RWPE2 (cell line): ENCODE measurements around the gene SYCP2.

Experiments used
- ATAC-seq: fragments of 200-7000 bp; cut with Tn5 transposase; 3 replicates; pipeline ENCODE4 v1.9.1; 2021; ENCODE audit warnings: low read depth
- DNase-seq: peaks from one replicate; pipeline ENCODE4 v3.0.0-alpha.2; 2020; ENCODE audit warnings: low spot score
- H3K27ac ChIP-seq: fragments of 450-650 bp; 2 replicates; pipeline ENCODE4 v1.5.1; 2017; ENCODE audit warnings: mild to moderate bottlenecking; ENCODE audit not compliant: poor library complexity, severe bottlenecking
- H3K27me3 ChIP-seq: fragments of 250-450 bp; sonication (Bioruptor Pico); 2 replicates; pipeline ENCODE4 v1.5.1; 2021; ENCODE audit warnings: mild to moderate bottlenecking, moderate library complexity; ENCODE audit not compliant: insufficient read depth, poor library complexity, severe bottlenecking
- H3K36me3 ChIP-seq: fragments of 250-450 bp; sonication (Bioruptor Pico); 2 replicates; pipeline ENCODE4 v1.5.1; 2020; ENCODE audit warnings: low read depth, mild to moderate bottlenecking, moderate library complexity
- H3K4me1 ChIP-seq: fragments of 250-450 bp; sonication (Bioruptor Pico); 2 replicates; pipeline ENCODE4 v1.5.1; 2021; ENCODE audit warnings: mild to moderate bottlenecking, moderate library complexity; ENCODE audit not compliant: insufficient read depth, poor library complexity, severe bottlenecking
- H3K4me3 ChIP-seq: fragments of 250-450 bp; sonication (Bioruptor Pico); 2 replicates; pipeline ENCODE4 v1.5.1; 2021; ENCODE audit warnings: mild to moderate bottlenecking, moderate library complexity; ENCODE audit not compliant: severe bottlenecking
- H3K9me3 ChIP-seq: fragments of 250-450 bp; sonication (Bioruptor Pico); 2 replicates; pipeline ENCODE4 v1.5.1; 2021; ENCODE audit warnings: mild to moderate bottlenecking, moderate library complexity; ENCODE audit not compliant: severe bottlenecking
- TF ChIP-seq, protein P1 (sequence below): fragments of 450-650 bp; IDR thresholded peaks from one replicate; pipeline ENCODE4 v1.5.1; 2017; ENCODE audit warnings: mild to moderate bottlenecking, moderate library complexity; ENCODE audit not compliant: poor library complexity, severe bottlenecking

Gene SYCP2

DNA sequence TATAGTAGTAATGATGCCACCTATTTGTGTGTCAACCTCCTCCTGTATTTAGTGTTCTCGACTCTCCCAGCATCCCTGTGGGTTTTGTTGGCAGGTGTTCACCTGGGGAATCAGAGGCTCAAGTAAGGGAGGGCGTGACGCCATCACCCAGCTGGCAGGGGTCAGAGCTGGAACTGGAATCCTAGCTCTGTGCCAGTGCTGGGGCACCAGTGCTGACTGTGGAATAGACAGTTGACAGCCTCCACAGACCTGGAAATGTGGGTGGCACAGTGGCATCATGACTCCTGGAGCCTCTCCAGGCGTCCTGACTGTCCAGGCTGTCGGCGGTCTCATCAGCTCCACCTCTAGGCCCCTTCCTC lies 102.8 kb downstream of the SYCP2 start:
- H3K27ac ChIP-seq: peak overlapping the region; percentile 97
- TF ChIP-seq, protein P1, sequence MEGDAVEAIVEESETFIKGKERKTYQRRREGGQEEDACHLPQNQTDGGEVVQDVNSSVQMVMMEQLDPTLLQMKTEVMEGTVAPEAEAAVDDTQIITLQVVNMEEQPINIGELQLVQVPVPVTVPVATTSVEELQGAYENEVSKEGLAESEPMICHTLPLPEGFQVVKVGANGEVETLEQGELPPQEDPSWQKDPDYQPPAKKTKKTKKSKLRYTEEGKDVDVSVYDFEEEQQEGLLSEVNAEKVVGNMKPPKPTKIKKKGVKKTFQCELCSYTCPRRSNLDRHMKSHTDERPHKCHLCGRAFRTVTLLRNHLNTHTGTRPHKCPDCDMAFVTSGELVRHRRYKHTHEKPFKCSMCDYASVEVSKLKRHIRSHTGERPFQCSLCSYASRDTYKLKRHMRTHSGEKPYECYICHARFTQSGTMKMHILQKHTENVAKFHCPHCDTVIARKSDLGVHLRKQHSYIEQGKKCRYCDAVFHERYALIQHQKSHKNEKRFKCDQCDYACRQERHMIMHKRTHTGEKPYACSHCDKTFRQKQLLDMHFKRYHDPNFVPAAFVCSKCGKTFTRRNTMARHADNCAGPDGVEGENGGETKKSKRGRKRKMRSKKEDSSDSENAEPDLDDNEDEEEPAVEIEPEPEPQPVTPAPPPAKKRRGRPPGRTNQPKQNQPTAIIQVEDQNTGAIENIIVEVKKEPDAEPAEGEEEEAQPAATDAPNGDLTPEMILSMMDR: no peak
- H3K4me1 ChIP-seq: peaks cover 49% of the 10 kb centered on the region
- no peaks in the 10 kb centered on the region for H3K9me3 ChIP-seq
- ATAC-seq (peak; percentile 0), DNase-seq (no peak)
- no peaks in the 10 kb centered on the region for H3K36me3 ChIP-seq
- H3K4me3 ChIP-seq: no peak overlapping the region
- H3K27me3 ChIP-seq: no peaks in the 10 kb centered on the region

DNA sequence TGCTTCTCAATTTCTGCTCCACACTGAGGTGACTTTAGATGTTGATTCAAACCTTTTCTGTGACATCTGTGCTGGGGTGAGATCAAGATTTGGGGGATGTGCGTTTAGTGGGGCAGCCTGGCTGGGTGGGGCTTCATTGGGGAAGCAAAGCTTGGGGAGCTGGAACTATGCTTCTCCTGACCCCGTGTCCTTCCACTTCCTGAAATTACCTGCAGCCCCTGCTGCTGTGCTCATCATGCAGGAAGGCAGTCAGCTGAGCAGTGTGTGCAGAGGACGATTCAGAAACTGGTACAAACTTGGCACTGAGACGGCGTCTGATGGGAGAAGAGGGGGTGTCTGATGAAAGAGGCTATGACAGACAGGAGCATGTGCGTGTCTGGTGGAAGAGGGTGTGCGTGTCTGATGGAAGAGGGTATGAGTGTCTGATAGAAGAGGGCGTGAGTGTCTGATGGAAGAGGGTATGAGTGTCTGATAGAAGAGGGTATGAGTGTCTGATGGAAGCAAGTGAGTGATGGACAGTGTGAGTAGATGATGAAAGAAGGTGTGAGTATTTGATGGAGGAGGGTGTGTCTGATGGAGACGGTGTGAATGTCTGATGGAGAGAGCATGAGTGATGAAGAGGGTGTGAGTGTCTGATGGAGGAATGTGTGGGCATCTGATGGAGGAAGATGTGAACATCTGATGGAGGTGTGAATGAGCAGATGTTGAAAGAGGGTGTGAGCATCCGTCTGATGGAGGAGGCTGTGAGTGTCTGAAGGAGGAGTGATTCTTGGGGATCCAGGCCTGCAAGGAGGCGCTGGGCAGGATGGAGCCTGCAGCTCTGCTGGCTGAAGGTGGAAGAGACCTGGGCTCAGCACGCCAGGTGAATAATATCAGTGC lies 103.4 kb downstream of the SYCP2 start:
- no peak for DNase-seq
- Histone ChIP-seq H3K27me3 (no peaks in the 10 kb centered on the region), H3K4me1 (peaks cover 47% of the 10 kb centered on the region)

DNA sequence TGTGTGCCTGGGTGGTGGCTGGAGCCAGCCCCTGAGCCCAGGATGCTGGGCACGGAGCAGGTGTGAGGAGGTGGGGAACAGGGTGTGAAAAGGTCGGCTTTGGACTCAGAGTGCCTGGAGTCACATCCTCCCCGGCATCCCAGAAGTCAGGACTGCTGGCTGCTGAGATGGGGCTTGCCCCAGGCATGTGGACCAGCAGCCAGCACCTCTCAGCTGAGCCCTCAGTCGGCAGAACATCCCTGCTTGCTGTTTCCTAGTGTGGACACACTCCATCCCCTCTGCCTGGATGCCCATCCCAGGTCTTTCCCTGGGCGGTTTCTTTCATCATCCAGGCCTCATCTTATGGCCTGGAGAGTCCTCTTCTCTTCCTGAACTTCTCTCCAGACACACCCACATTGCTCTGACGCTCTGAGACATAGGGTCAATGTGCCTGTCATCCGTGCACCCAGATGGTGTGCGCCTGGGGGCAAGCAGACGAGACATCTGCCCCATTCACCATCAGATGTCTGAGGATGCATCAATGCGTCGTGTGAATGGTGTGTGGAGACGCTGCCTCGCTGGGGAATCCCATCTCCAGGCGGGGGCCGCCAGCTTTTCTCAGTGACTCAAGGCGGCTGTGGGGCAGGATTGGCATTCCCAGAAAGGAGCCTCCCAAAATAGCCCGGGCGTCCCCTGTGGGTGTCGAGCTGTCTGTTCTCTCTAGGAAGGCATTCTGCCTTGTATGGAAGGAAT lies 104.2 kb downstream of the SYCP2 start:
- no peaks in the 10 kb centered on the region for H3K9me3 ChIP-seq
- no peaks in the 10 kb centered on the region for H3K36me3 ChIP-seq
- peaks cover 42% of the 10 kb centered on the region for H3K4me1 ChIP-seq
- DNase-seq (peak; percentile 74), ATAC-seq (no peak)
- no peaks in the 10 kb centered on the region for H3K27me3 ChIP-seq
- H3K27ac ChIP-seq: peak overlapping the region; percentile 97
- no peak overlapping the region for H3K4me3 ChIP-seq
- TF ChIP-seq, protein P1: no peak

More for the DNA sequence above, 103.4 kb downstream of the SYCP2 start:
- Histone ChIP-seq H3K4me3 (no peak overlapping the region), H3K9me3 (no peaks in the 10 kb centered on the region), H3K36me3 (no peaks in the 10 kb centered on the region), H3K27ac (peak overlapping the region; percentile 97)
- ATAC-seq: no peak
- TF ChIP-seq, protein P1: no peak

DNA sequence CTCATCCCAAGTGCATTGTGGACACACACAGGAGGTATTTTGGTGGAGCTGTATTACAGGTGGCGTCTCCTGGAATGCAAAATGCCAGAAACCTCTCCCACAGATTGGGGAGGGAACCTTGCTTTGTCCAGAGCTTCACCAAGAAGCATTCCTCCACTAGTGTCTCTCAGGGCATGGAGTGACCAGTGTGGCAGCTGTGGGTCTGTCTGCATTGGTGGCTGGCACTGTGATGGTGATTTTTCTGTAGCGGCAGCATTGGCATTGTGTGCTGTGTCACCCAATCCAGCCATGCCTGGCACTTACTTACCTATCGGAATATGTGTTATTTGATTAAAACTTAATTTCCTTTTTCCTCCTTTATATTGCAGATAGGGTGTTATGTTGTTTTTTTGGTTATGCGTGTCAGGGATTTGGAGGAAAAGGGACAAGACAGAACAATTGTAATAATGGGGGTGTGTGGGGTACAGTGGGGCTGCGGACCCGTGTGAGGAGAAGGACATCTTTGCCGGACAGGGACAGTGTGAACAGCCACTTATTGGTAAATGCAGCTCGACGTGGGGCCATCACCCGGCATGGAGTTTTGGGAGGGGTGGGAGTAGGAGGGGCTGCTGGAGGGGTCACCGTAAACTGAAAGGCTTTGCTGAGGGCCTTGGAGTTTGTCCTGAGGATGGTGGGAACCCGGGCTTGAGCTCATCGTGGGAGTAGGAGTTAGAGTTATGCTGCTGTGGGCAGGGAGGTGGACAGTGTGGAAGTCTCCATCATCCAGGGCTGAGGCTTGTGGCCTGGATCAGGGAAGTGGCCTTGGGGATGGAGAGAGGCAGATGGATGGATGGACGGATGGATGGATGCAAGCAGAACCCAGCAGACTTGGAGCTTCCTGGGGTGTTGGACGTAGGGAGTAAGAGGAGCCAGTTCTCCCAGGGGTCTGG lies 105.0 kb downstream of the SYCP2 start:
- Histone ChIP-seq H3K36me3 (no peaks in the 10 kb centered on the region), H3K9me3 (no peaks in the 10 kb centered on the region), H3K27me3 (no peaks in the 10 kb centered on the region), H3K4me3 (no peak overlapping the region), H3K4me1 (peaks cover 42% of the 10 kb centered on the region), H3K27ac (peak overlapping the region; percentile 97)
- DNase-seq (peak; percentile 78), ATAC-seq (no peak)
- TF ChIP-seq, protein P1: no peak
